ENCODE measurements around the gene PLEKHA6.

Gene PLEKHA6

GRCh38 chr1:204367956-204368355, 8.2 kb upstream of the PLEKHA6 start:
- H3K4me1 Mint-ChIP-seq, result peaks cover 28% of the 10 kb centered on the region
- no peak overlapping the region for H3K27ac Mint-ChIP-seq
- no peak overlapping the region for H3K4me3 Mint-ChIP-seq
- no peaks in the 10 kb centered on the region for H3K36me3 Mint-ChIP-seq
- no peak for ATAC-seq
- peaks cover 39% of the 10 kb centered on the region for H3K27me3 Mint-ChIP-seq
- H3K9me3 Mint-ChIP-seq, result no peaks in the 10 kb centered on the region

GRCh38 chr1:204367193-204367858, 7.6 kb upstream of the PLEKHA6 start:
- Mint-ChIP-seq H3K27ac (no peak overlapping the region), H3K4me3 (no peak overlapping the region), H3K9me3 (no peaks in the 10 kb centered on the region), H3K27me3 (peaks cover 45% of the 10 kb centered on the region), H3K36me3 (no peaks in the 10 kb centered on the region), H3K4me1 (peaks cover 33% of the 10 kb centered on the region)
- no peak for ATAC-seq

GRCh38 chr1:204366759-204367158, 7.0 kb upstream of the PLEKHA6 start:
- H3K9me3 Mint-ChIP-seq, result no peaks in the 10 kb centered on the region
- peaks cover 33% of the 10 kb centered on the region for H3K4me1 Mint-ChIP-seq
- no peak overlapping the region for H3K4me3 Mint-ChIP-seq
- H3K27me3 Mint-ChIP-seq, result peaks cover 51% of the 10 kb centered on the region
- no peak overlapping the region for H3K27ac Mint-ChIP-seq
- H3K36me3 Mint-ChIP-seq, result no peaks in the 10 kb centered on the region
- no peak for ATAC-seq

GRCh38 chr1:204363335-204364114, 3.8 kb upstream of the PLEKHA6 start:
- Mint-ChIP-seq H3K4me3 (peak overlapping the region; percentile 74), H3K36me3 (no peaks in the 10 kb centered on the region), H3K27me3 (peaks cover 75% of the 10 kb centered on the region), H3K9me3 (no peaks in the 10 kb centered on the region), H3K27ac (peak overlapping the region; percentile 53), H3K4me1 (peaks cover 37% of the 10 kb centered on the region)
- ATAC-seq, result peak; percentile 78

- no peak for ATAC-seq
- Mint-ChIP-seq H3K4me3 (peak overlapping the region; percentile 74), H3K27me3 (peaks cover 77% of the 10 kb centered on the region), H3K36me3 (no peaks in the 10 kb centered on the region), H3K9me3 (no peaks in the 10 kb centered on the region), H3K27ac (peak overlapping the region; percentile 53), H3K4me1 (peaks cover 37% of the 10 kb centered on the region)
Measured at GRCh38 chr1:204362984-204363334, 3.2 kb upstream of the PLEKHA6 start.

GRCh38 chr1:204361781-204362180, 2.1 kb upstream of the PLEKHA6 start:
- no peak for ATAC-seq
- Mint-ChIP-seq H3K27me3 (peaks cover 75% of the 10 kb centered on the region), H3K9me3 (no peaks in the 10 kb centered on the region), H3K36me3 (no peaks in the 10 kb centered on the region), H3K27ac (no peak overlapping the region), H3K4me3 (no peak overlapping the region), H3K4me1 (peaks cover 46% of the 10 kb centered on the region)

- H3K36me3 Mint-ChIP-seq, result no peaks in the 10 kb centered on the region
- H3K27me3 Mint-ChIP-seq, result peaks cover 71% of the 10 kb centered on the region
- peaks cover 46% of the 10 kb centered on the region for H3K4me1 Mint-ChIP-seq
- H3K27ac Mint-ChIP-seq, result no peak overlapping the region
- no peaks in the 10 kb centered on the region for H3K9me3 Mint-ChIP-seq
- no peak overlapping the region for H3K4me3 Mint-ChIP-seq
- no peak for ATAC-seq
Measured at GRCh38 chr1:204361341-204361771, 1.6 kb upstream of the PLEKHA6 start.

- Mint-ChIP-seq H3K4me3 (no peak overlapping the region), H3K36me3 (no peaks in the 10 kb centered on the region), H3K4me1 (peaks cover 39% of the 10 kb centered on the region), H3K9me3 (no peaks in the 10 kb centered on the region), H3K27me3 (peaks cover 61% of the 10 kb centered on the region), H3K27ac (no peak overlapping the region)
- no peak for ATAC-seq
Measured at GRCh38 chr1:204360314-204360713, 585 bp upstream of the PLEKHA6 start.

- H3K4me1 Mint-ChIP-seq, result peaks cover 29% of the 10 kb centered on the region
- H3K36me3 Mint-ChIP-seq, result no peaks in the 10 kb centered on the region
- no peaks in the 10 kb centered on the region for H3K9me3 Mint-ChIP-seq
- H3K27me3 Mint-ChIP-seq, result peaks cover 52% of the 10 kb centered on the region
- no peak overlapping the region for H3K4me3 Mint-ChIP-seq
- no peak overlapping the region for H3K27ac Mint-ChIP-seq
- ATAC-seq, result no peak
Measured at GRCh38 chr1:204359131-204359473, 627 bp downstream of the PLEKHA6 start.

- Mint-ChIP-seq H3K27ac (no peak overlapping the region), H3K9me3 (no peaks in the 10 kb centered on the region), H3K4me1 (peaks cover 24% of the 10 kb centered on the region), H3K36me3 (no peaks in the 10 kb centered on the region), H3K4me3 (no peak overlapping the region), H3K27me3 (peaks cover 52% of the 10 kb centered on the region)
- no peak for ATAC-seq
Measured at GRCh38 chr1:204358605-204359004, 1.1 kb downstream of the PLEKHA6 start.

GRCh38 chr1:204357551-204358490, 1.9 kb downstream of the PLEKHA6 start:
- ATAC-seq, result peak; percentile 50
- H3K27ac Mint-ChIP-seq, result no peak overlapping the region
- H3K4me1 Mint-ChIP-seq, result peaks cover 17% of the 10 kb centered on the region
- H3K4me3 Mint-ChIP-seq, result no peak overlapping the region
- H3K36me3 Mint-ChIP-seq, result no peaks in the 10 kb centered on the region
- H3K27me3 Mint-ChIP-seq, result peaks cover 50% of the 10 kb centered on the region
- H3K9me3 Mint-ChIP-seq, result no peaks in the 10 kb centered on the region

GRCh38 chr1:204356997-204357396, 2.7 kb downstream of the PLEKHA6 start:
- no peak for ATAC-seq
- Mint-ChIP-seq H3K4me1 (peaks cover 13% of the 10 kb centered on the region), H3K36me3 (no peaks in the 10 kb centered on the region), H3K9me3 (no peaks in the 10 kb centered on the region), H3K27me3 (peaks cover 42% of the 10 kb centered on the region), H3K4me3 (no peak overlapping the region), H3K27ac (no peak overlapping the region)

GRCh38 chr1:204355913-204356312, 3.8 kb downstream of the PLEKHA6 start:
- Mint-ChIP-seq H3K27ac (no peak overlapping the region), H3K4me3 (no peak overlapping the region), H3K27me3 (peaks cover 41% of the 10 kb centered on the region), H3K9me3 (no peaks in the 10 kb centered on the region), H3K4me1 (peaks cover 13% of the 10 kb centered on the region), H3K36me3 (no peaks in the 10 kb centered on the region)
- no peak for ATAC-seq

GRCh38 chr1:204354579-204354978, 5.2 kb downstream of the PLEKHA6 start:
- Mint-ChIP-seq H3K4me1 (peaks cover 13% of the 10 kb centered on the region), H3K36me3 (no peaks in the 10 kb centered on the region), H3K27ac (no peak overlapping the region), H3K27me3 (peaks cover 44% of the 10 kb centered on the region), H3K4me3 (no peak overlapping the region), H3K9me3 (no peaks in the 10 kb centered on the region)
- ATAC-seq, result no peak

- Mint-ChIP-seq H3K27ac (no peak overlapping the region), H3K27me3 (peaks cover 32% of the 10 kb centered on the region), H3K4me1 (peaks cover 9% of the 10 kb centered on the region), H3K4me3 (no peak overlapping the region), H3K9me3 (no peaks in the 10 kb centered on the region), H3K36me3 (no peaks in the 10 kb centered on the region)
- ATAC-seq, result no peak
Measured at GRCh38 chr1:204353213-204353910, 6.4 kb downstream of the PLEKHA6 start.

All from stimulated activated memory B cell treated with anti-CD40 and anti-IgM and Interleukin-4, amounts not matched to agents 10 μg/mL and 1 μg/mL and 100 μg/mL, for 72 hours (primary cell).